Liver (tissue), 9 donors: ENCODE data around the gene CSRP1. TPM values are rescaled to one million over a fixed set of nuclear protein-coding genes. Genes with fewer than 3 reads are reported as not detected.

Experiments used
- DNase-seq: peaks from one replicate; pipeline ENCODE4 v3.0.0-alpha.2; 2017; ENCODE audit warnings: low spot score
- H3K27ac ChIP-seq, 2 donors: one replicate each; pipeline ENCODE4 v1.7.0; 2013; ENCODE audit warnings: inconsistent platforms in 2 of 2, low read length in 2 of 2, control low read depth in 1 of 2, low read depth in 1 of 2, mild to moderate bottlenecking in 1 of 2
- H3K27me3 ChIP-seq, 4 donors: one replicate each; pipeline versions ENCODE4 v1.6.1 to v1.7.0; 2013; ENCODE audit warnings: low read length in 3 of 4, inconsistent platforms in 1 of 4, mild to moderate bottlenecking in 1 of 4, moderate library complexity in 1 of 4; ENCODE audit not compliant: control insufficient read depth in 4 of 4, insufficient read depth in 4 of 4
- H3K36me3 ChIP-seq, 4 donors: one replicate each; pipeline versions ENCODE4 v1.6.1 to v1.7.0; 2013; ENCODE audit warnings: low read length in 3 of 4, mild to moderate bottlenecking in 3 of 4, low read depth in 1 of 4, moderate library complexity in 1 of 4; ENCODE audit not compliant: control insufficient read depth in 4 of 4, insufficient read depth in 3 of 4
- H3K4me1 ChIP-seq, 4 donors: one replicate each; pipeline versions ENCODE4 v1.6.1 to v1.7.0; 2013; ENCODE audit warnings: low read length in 3 of 4, mild to moderate bottlenecking in 3 of 4, moderate library complexity in 1 of 4; ENCODE audit not compliant: control insufficient read depth in 4 of 4, insufficient read depth in 4 of 4
- H3K4me3 ChIP-seq, 3 donors: one replicate each; pipeline versions ENCODE4 v1.6.1 to v1.7.0; 2013; ENCODE audit warnings: low read length in 3 of 3, control low read depth in 1 of 3, low read depth in 1 of 3, mild to moderate bottlenecking in 1 of 3
- H3K9ac ChIP-seq, 2 donors: one replicate each; pipeline ENCODE4 v1.7.0; 2013; ENCODE audit warnings: low read length in 2 of 2, mild to moderate bottlenecking in 2 of 2, moderate library complexity in 2 of 2, control low read depth in 1 of 2, low read depth in 1 of 2
- H3K9me3 ChIP-seq, 4 donors: one replicate each; pipeline versions ENCODE4 v1.6.1 to v1.7.0; 2013; ENCODE audit warnings: low read length in 3 of 4; ENCODE audit not compliant: control insufficient read depth in 4 of 4
- ATF3 ChIP-seq: IDR thresholded peaks from 2 replicates; pipeline ENCODE4 v1.6.1; 2016; ENCODE audit warnings: antibody characterized with exemption
- CTCF ChIP-seq: fragments of 150-350 bp; IDR thresholded peaks from 2 replicates; pipeline ENCODE4 v1.5.1; 2017; ENCODE audit warnings: improper control_type of control experiment, low read depth, low read length; ENCODE audit not compliant: missing input control
- EGR1 ChIP-seq, 2 donors: IDR thresholded peaks; 2 replicates each; pipeline ENCODE4 v1.6.1; 2016 to 2018; ENCODE audit warnings: antibody characterized with exemption in 2 of 2, low read depth in 2 of 2
- FOXA1 ChIP-seq: IDR thresholded peaks from 2 replicates; pipeline ENCODE4 v1.6.1; 2016; ENCODE audit warnings: antibody characterized with exemption
- FOXA2 ChIP-seq: IDR thresholded peaks from 2 replicates; pipeline ENCODE4 v1.6.1; 2016; ENCODE audit warnings: antibody characterized with exemption
- GABPA ChIP-seq, 2 donors: IDR thresholded peaks in 1 of 2; conservative IDR thresholded peaks in 1 of 2; 2 replicates each; pipeline ENCODE4 v1.6.1; 2016; ENCODE audit warnings: antibody characterized with exemption in 2 of 2, mild to moderate bottlenecking in 1 of 2, moderate library complexity in 1 of 2
- HNF4A ChIP-seq, 2 donors: conservative IDR thresholded peaks; 2 replicates each; pipeline ENCODE4 v1.6.1; 2016; ENCODE audit warnings: antibody characterized with exemption in 2 of 2, mild to moderate bottlenecking in 2 of 2
- HNF4G ChIP-seq: IDR thresholded peaks from 2 replicates; pipeline ENCODE4 v1.6.1; 2016; ENCODE audit warnings: antibody characterized with exemption
- JUND ChIP-seq, 2 donors: IDR thresholded peaks; 2 replicates each; pipeline ENCODE4 v1.6.1; 2016; ENCODE audit warnings: antibody characterized with exemption in 2 of 2
- MAX ChIP-seq: IDR thresholded peaks from 2 replicates; pipeline ENCODE4 v1.6.1; 2016; ENCODE audit warnings: antibody characterized with exemption
- NR2F2 ChIP-seq: IDR thresholded peaks from 2 replicates; pipeline ENCODE4 v1.6.1; 2016; ENCODE audit warnings: antibody characterized with exemption
- RAD21 ChIP-seq, 2 donors: IDR thresholded peaks; 2 replicates each; pipeline ENCODE4 v1.6.1; 2016; ENCODE audit warnings: antibody characterized with exemption in 2 of 2, mild to moderate bottlenecking in 2 of 2
- REST ChIP-seq: IDR thresholded peaks from 2 replicates; pipeline ENCODE4 v1.6.1; 2016; ENCODE audit warnings: antibody characterized with exemption, mild to moderate bottlenecking
- RXRA ChIP-seq, 2 donors: IDR thresholded peaks; 2 replicates each; pipeline ENCODE4 v1.6.1; 2017 to 2018; ENCODE audit warnings: antibody characterized with exemption in 2 of 2, mild to moderate bottlenecking in 1 of 2
- SP1 ChIP-seq: IDR thresholded peaks from 2 replicates; pipeline ENCODE4 v1.6.1; 2018; ENCODE audit warnings: antibody characterized with exemption, mild to moderate bottlenecking
- TAF1 ChIP-seq: conservative IDR thresholded peaks from 2 replicates; pipeline ENCODE4 v1.6.1; 2016; ENCODE audit warnings: antibody characterized with exemption, mild to moderate bottlenecking
- YY1 ChIP-seq: IDR thresholded peaks from 2 replicates; pipeline ENCODE4 v1.6.1; 2016; ENCODE audit warnings: antibody characterized with exemption, mild to moderate bottlenecking
- ZBTB33 ChIP-seq: IDR thresholded peaks from 2 replicates; pipeline ENCODE4 v1.6.1; 2016; ENCODE audit warnings: antibody characterized with exemption
- WGBS: extraction: QIAGEN DNeasy Blood & Tissue Kit; methylation state at CpG from one replicate; pipeline ENCODE4 v1.1.7; 2013; 5-methylcytosine and 5-hydroxymethylcytosine counted together
- polyA plus RNA-seq, 2 donors: library from polyadenylated mRNA; stranded (reverse) in 1 of 2; unstranded in 1 of 2; fragments of 200-250 nt in 1 of 2; fragments of >200 nt in 1 of 2; fragmentation: Nextera tagmentation in 1 of 2; extraction: Ambion mirVana in 1 of 2; gene quantifications; one replicate each; pipeline versions ENCODE4 v1.2.1 to v1.2.3, GENCODE V29; 2013 to 2015
- total RNA-seq, 2 donors: library from RNA; depleted of rRNA; stranded (reverse); fragments of >200 nt; gene quantifications; one replicate each; pipeline ENCODE4 v1.2.3, GENCODE V29; 2014
- donor health status: healthy.
- donor health status: healthy.
- donor health status: healthy.
- donor health status: healthy.
- donor health status: healthy.

CSRP1 gene
- total and polyA plus RNA-seq, 4 donors, result 42.7 to 96.9 (median 68.3) TPM

- Histone ChIP-seq H3K9me3 (no peaks in the 10 kb centered on the region), H3K27me3 (no peaks in the 10 kb centered on the region), H3K27ac (no peak overlapping the region), H3K4me3 (no peak overlapping the region), H3K4me1 (peaks cover under 1 to 4% (median 3%) of the 10 kb centered on the region in 4 donors), H3K36me3 (no peaks in the 10 kb centered on the region), H3K9ac (no peak overlapping the region)
- TF ChIP-seq JUND (IDR thresholded peaks at IDR 0.05), result no peak
- 82% methylated on average over 7 of the region's 7 CpGs for WGBS
- no peak for DNase-seq
Measured at GRCh38 chr1:201517631-201518030, 10.7 kb upstream of the CSRP1 start.

- H3K27ac ChIP-seq, result no peak overlapping the region
- no peak overlapping the region for H3K9ac ChIP-seq
- no peaks in the 10 kb centered on the region for H3K9me3 ChIP-seq
- H3K27me3 ChIP-seq, result no peaks in the 10 kb centered on the region
- no peak overlapping the region for H3K4me3 ChIP-seq
- no peaks in the 10 kb centered on the region for H3K36me3 ChIP-seq
- peaks cover 3 to 14% (median 13%) of the 10 kb centered on the region in 4 donors for H3K4me1 ChIP-seq
- TF ChIP-seq YY1 (no peak), RXRA (IDR thresholded peaks at IDR 0.05) (no peak), HNF4A (conservative IDR thresholded peaks at IDR 0.05) (no peak), EGR1 (IDR thresholded peaks at IDR 0.05; ENCODE audit: low read depth in 2 of 2) (no peak), TAF1 (no peak), CTCF (no peak), NR2F2 (no peak), FOXA1 (no peak), SP1 (no peak), JUND (IDR thresholded peaks at IDR 0.05) (no peak), FOXA2 (no peak), GABPA (IDR thresholded peaks at IDR 0.05 in 1 of 2, conservative IDR thresholded peaks at IDR 0.05 in 1 of 2) (no peak), ZBTB33 (no peak), REST (no peak), MAX (no peak), ATF3 (no peak), HNF4G (no peak), RAD21 (IDR thresholded peaks at IDR 0.05) (no peak)
- WGBS, result 94% methylated on average over 2 of the region's 2 CpGs
- no peak for DNase-seq
Measured at GRCh38 chr1:201516511-201517127, 9.7 kb upstream of the CSRP1 start.
